GM19240 (cell line): ENCODE results near the gene ARHGEF38.
A peak's percentile ranks its signal among the peaks of the same experiment; 100 is the strongest.
"Not testable (repeated sequence)": the region's sequence is repeated elsewhere in the genome, so short reads cannot be mapped to it uniquely, and the experiment has no call there.

ENCODE experiments used
- DNase-seq: peaks from one replicate; pipeline ENCODE4 v3.0.0; 2011; ENCODE audit warnings: low spot score; ENCODE audit not compliant: insufficient read length

The ARHGEF38 gene

GRCh38 chr4:105645440-105645839 lies 93.0 kb downstream of the ARHGEF38 start:
- DNase-seq = no peak

- no peak for DNase-seq
Measured at GRCh38 chr4:105650190-105650589, 97.8 kb downstream of the ARHGEF38 start.

GRCh38 chr4:105651884-105652283 lies 99.5 kb downstream of the ARHGEF38 start:
- no peak for DNase-seq

- no peak for DNase-seq
Measured at GRCh38 chr4:105652286-105652888, 100.0 kb downstream of the ARHGEF38 start.

- no peak for DNase-seq
Measured at GRCh38 chr4:105657117-105657765, 104.8 kb downstream of the ARHGEF38 start.

GRCh38 chr4:105659190-105659589 lies 106.8 kb downstream of the ARHGEF38 start:
- DNase-seq = no peak

GRCh38 chr4:105661028-105661427 lies 108.6 kb downstream of the ARHGEF38 start:
- no peak for DNase-seq

GRCh38 chr4:105662935-105663675 lies 110.7 kb downstream of the ARHGEF38 start:
- no peak for DNase-seq

- DNase-seq = no peak
Measured at GRCh38 chr4:105666693-105667092, 114.3 kb downstream of the ARHGEF38 start.

- no peak for DNase-seq
Measured at GRCh38 chr4:105670684-105671083, 118.3 kb downstream of the ARHGEF38 start.

- no peak for DNase-seq
Measured at GRCh38 chr4:105671301-105671700, 118.9 kb downstream of the ARHGEF38 start.

- no peak for DNase-seq
Measured at GRCh38 chr4:105674011-105674410, 121.6 kb downstream of the ARHGEF38 start.

- DNase-seq = no peak
Measured at GRCh38 chr4:105677709-105678108, 125.3 kb downstream of the ARHGEF38 start.

- no peak for DNase-seq
Measured at GRCh38 chr4:105679186-105679585, 126.8 kb downstream of the ARHGEF38 start.

- DNase-seq = no peak
Measured at GRCh38 chr4:105683038-105683437, 130.6 kb downstream of the ARHGEF38 start.

- no peak for DNase-seq
Measured at GRCh38 chr4:105686571-105686970, 134.2 kb downstream of the ARHGEF38 start.

GRCh38 chr4:105694812-105695211 lies 142.4 kb downstream of the ARHGEF38 start:
- not testable (repeated sequence) for DNase-seq

- not testable (repeated sequence) for DNase-seq
Measured at GRCh38 chr4:105695832-105696231, 143.4 kb downstream of the ARHGEF38 start.

- DNase-seq = no peak
Measured at GRCh38 chr4:105698607-105699006, 146.2 kb downstream of the ARHGEF38 start.

- no peak for DNase-seq
Measured at GRCh38 chr4:105707782-105708180, 155.4 kb downstream of the ARHGEF38 start.

GRCh38 chr4:105708181-105709080 lies 156.0 kb downstream of the ARHGEF38 start, which contains the start of the genes GSTCD and INTS12:
Gene GSTCD (plus strand): TSS chr4:105708784. CDS start chr4:105717614, 8,830 bp downstream.
Gene INTS12 (minus strand): TSS chr4:105708689. CDS start chr4:105700005, 8,684 bp downstream.
- peak; percentile 30 for DNase-seq
